GM13977 (cell line): ENCODE measurements around the gene ATE1.

Source experiments
- DNase-seq: peaks from one replicate; pipeline ENCODE4 v3.0.0; 2012; ENCODE audit warnings: low spot score
- in situ Hi-C: fragments of 300-500 bp; cut with MboI; formaldehyde crosslinking; loops from one replicate; pipeline ENCODE4 v1.12.0; 2022; ENCODE audit warnings: low sequenced_read_pairs, low pct_unique_long_range_greater_than_20kb, mixed read lengths, inconsistent platforms; ENCODE audit not compliant: unreplicated experiment
- TF ChIP-seq, protein P1 (sequence below): IDR thresholded peaks from 2 replicates; pipeline ENCODE4 v1.5.1; 2012; ENCODE audit warnings: mild to moderate bottlenecking, control low read depth; ENCODE audit not compliant: insufficient read depth; ENCODE audit errors: extremely low read depth, missing control alignments

Gene ATE1

DNA sequence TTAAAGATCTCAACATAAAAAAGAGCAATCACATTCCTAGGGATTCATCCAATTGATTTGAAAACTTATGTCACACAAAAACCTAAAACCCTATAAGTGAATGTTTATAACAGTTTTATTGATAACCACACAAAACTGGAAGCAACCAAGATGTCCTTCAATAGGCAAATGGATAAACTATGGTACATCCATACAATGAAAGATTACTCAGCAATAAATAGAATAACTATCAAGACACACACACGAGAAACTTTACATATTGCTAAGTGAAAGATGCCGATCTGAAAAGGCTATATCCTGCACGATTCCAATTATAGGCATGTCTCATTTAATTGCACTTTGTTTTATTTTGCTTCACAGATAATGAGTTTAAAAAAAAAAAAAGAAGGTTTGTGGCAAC is 83.3 kb downstream of the ATE1 start:
- TF ChIP-seq, protein P1, sequence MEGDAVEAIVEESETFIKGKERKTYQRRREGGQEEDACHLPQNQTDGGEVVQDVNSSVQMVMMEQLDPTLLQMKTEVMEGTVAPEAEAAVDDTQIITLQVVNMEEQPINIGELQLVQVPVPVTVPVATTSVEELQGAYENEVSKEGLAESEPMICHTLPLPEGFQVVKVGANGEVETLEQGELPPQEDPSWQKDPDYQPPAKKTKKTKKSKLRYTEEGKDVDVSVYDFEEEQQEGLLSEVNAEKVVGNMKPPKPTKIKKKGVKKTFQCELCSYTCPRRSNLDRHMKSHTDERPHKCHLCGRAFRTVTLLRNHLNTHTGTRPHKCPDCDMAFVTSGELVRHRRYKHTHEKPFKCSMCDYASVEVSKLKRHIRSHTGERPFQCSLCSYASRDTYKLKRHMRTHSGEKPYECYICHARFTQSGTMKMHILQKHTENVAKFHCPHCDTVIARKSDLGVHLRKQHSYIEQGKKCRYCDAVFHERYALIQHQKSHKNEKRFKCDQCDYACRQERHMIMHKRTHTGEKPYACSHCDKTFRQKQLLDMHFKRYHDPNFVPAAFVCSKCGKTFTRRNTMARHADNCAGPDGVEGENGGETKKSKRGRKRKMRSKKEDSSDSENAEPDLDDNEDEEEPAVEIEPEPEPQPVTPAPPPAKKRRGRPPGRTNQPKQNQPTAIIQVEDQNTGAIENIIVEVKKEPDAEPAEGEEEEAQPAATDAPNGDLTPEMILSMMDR: no peak
- DNase-seq: no peak
- in situ Hi-C loops: no loop called here

DNA sequence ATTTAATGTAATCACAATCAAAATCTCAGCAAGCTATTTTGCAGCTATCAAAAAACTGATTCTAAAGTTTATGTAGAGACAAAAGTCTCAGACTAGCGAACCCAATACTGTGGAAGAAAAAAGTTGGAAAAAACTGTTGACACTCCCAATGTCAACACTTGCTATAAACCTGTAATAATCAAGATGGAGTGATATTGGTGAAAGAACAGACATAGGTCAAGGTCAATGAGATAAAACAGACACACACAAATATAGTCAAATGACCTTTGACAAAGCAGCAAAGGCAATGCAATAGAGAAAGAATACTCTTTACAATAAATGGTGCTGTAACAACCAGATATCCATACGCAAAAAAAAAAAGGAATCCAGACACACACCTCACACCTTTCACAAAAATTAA is 84.5 kb downstream of the ATE1 start:
- in situ Hi-C loops: no loop called here
- no peak for DNase-seq
- TF ChIP-seq, protein P1: no peak

DNA sequence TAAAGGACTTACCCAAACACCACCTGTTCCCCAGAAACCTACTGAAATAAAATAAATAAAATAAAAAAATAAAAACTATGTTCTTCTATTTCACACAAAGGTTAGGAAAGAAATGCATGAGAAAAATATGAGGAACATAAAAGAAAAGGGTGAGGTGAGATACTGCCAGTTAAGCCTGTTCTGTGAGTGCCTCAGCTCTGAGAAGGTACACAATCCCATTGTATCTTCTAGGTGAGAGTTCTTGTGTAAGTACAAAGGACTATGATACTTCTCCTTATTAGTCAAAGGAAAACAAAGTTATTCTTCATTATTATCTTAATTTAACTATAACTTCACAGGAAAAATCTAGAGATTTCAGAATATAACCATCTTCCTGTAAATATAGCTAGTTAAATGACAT is 86.0 kb downstream of the ATE1 start:
- TF ChIP-seq, protein P1: no peak
- in situ Hi-C loops: no loop called here
- no peak for DNase-seq

DNA sequence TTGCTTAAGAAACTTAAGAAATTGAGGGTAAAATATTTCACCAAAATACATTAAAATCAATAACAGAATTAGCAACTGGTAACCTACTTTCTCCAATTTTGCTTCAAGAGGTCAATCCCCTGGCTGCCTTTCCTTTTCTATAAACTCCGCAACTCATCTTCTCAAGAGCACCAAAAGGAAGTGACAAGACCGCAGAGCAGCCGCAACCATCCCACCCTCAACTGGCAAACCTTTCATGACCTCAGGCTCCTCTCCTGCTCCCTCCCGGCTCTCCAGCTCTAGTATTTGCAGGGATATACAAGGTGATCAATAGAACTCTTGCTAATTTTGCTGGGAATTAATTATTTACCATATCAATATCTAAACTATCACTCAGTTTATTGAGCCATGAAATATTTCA is 88.9 kb downstream of the ATE1 start:
- DNase-seq: no peak
- in situ Hi-C loops: no loop called here
- TF ChIP-seq, protein P1: no peak

DNA sequence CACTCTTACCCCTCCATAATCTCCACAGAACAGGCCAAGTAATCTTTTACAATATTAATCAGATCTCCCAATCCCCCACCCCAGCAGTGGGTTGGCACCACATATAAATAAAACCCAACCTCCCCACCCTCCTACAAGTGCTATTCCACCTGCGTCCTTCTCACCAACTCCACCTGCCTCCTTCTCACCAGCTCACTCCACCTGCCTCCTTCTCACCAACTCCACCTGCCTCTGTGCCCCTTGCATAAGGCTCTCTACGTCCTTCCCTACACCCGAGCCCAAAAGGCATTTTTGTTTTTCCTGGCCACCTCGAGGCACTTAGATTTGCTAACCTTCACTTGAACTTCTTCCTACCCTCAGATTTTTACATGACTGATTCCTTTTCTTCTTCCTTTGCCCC is 89.7 kb downstream of the ATE1 start:
- DNase-seq: no peak
- TF ChIP-seq, protein P1: no peak
- in situ Hi-C loops: no loop called here

DNA sequence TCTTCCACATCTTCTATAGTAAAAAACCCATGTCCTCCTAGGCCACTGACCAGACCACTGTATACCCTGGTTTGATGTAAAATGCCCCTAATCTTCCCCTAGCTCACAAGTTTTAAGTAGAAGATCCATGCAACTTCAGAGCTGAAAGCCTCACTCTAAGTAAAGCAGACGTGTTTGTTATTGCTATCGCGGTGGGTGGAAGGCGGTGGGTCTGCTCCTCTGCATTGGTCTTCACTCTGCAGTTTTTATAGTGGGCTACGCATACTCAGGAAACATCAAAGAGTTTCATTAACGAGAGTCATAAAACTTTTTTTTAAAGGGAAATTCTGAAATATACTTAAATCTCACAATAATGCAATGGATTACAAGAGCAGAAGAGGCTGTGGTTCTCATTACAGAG is 91.7 kb downstream of the ATE1 start:
- in situ Hi-C loops: no loop called here
- TF ChIP-seq, protein P1: no peak
- DNase-seq: no peak

DNA sequence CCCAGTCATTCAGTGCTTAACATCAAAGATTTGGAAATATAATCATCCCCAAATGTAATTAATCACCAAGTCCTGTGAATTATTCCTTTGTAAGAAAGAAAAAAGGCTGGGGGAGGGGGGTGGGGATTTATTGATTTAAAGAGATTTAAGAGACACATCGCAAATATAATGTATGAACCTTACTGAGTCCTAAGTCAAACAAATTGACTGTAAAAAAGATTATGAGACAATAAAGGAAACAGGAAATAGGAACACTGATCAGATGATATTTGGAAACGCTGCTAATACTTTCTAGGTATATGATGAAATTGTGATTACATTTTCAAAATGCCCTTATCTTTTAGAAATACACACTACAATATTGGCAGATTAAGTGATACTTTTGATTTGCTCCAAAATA is 92.5 kb downstream of the ATE1 start:
- DNase-seq: no peak
- TF ChIP-seq, protein P1: no peak
- in situ Hi-C loops: no loop called here
